HG03135 (cell line): ENCODE data around the gene CCDC102A.
A peak's percentile ranks its signal among the peaks of the same experiment; 100 is the strongest.
"Not testable (repeated sequence)": the region's sequence is repeated elsewhere in the genome, so short reads cannot be mapped to it uniquely, and the experiment has no call there.

ENCODE experiments used
- ATAC-seq: cut with Tn5 transposase; IDR thresholded peaks from one replicate; pipeline ENCODE4 v1.9.1; 2021; ENCODE audit warnings: mild to moderate bottlenecking, moderate library complexity; ENCODE audit not compliant: unreplicated experiment

The CCDC102A gene

GRCh38 chr16:57504491-57504890 is 31.9 kb downstream of the CCDC102A start:
- ATAC-seq: no peak

GRCh38 chr16:57504001-57504400 is 32.4 kb downstream of the CCDC102A start:
- no peak for ATAC-seq

- ATAC-seq: no peak
Observed at GRCh38 chr16:57503366-57503765, 33.0 kb downstream of the CCDC102A start.

- ATAC-seq: no peak
Observed at GRCh38 chr16:57502048-57502775, 34.2 kb downstream of the CCDC102A start.

GRCh38 chr16:57501492-57501891 is 34.9 kb downstream of the CCDC102A start:
- ATAC-seq: no peak

GRCh38 chr16:57500578-57501111 is 35.7 kb downstream of the CCDC102A start:
- ATAC-seq: no peak

GRCh38 chr16:57499941-57500340 is 36.4 kb downstream of the CCDC102A start:
- ATAC-seq: not testable (repeated sequence)

GRCh38 chr16:57498031-57498430 is 38.3 kb downstream of the CCDC102A start:
- ATAC-seq: no peak

GRCh38 chr16:57497121-57497520 is 39.2 kb downstream of the CCDC102A start:
- ATAC-seq: no peak

- no peak for ATAC-seq
Observed at GRCh38 chr16:57493767-57494166, 42.6 kb downstream of the CCDC102A start.

- no peak for ATAC-seq
Observed at GRCh38 chr16:57489229-57489628, 47.1 kb downstream of the CCDC102A start.

GRCh38 chr16:57486858-57487834 is 49.2 kb downstream of the CCDC102A start:
- no peak for ATAC-seq

GRCh38 chr16:57485916-57486857 is 50.2 kb downstream of the CCDC102A start, which contains the start of gene DOK4:
Gene DOK4 (minus strand): TSS chr16:57486493. CDS start chr16:57479507, 6,986 bp downstream.
- ATAC-seq: peak; percentile 86

GRCh38 chr16:57485091-57485915 is 51.1 kb downstream of the CCDC102A start:
- ATAC-seq: no peak

GRCh38 chr16:57484515-57485005 is 51.8 kb downstream of the CCDC102A start:
- ATAC-seq: no peak

GRCh38 chr16:57483725-57484514 is 52.5 kb downstream of the CCDC102A start:
- no peak for ATAC-seq

- no peak for ATAC-seq
Observed at GRCh38 chr16:57482845-57483545, 53.4 kb downstream of the CCDC102A start.

- no peak for ATAC-seq
Observed at GRCh38 chr16:57481421-57481820, 55.0 kb downstream of the CCDC102A start.
